IPS-18c (cell line): Measurements from ENCODE around the gene ATG16L2.

Experiments
- H3K4me3 ChIP-seq: 2 replicates; pipeline ENCODE4 v1.7.0; 2013; ENCODE audit warnings: low read depth, mild to moderate bottlenecking, low read length, moderate library complexity; ENCODE audit not compliant: insufficient read depth
- H3K9me3 ChIP-seq: one replicate; pipeline ENCODE4 v1.6.1; 2013; ENCODE audit warnings: mild to moderate bottlenecking, low read length, moderate library complexity; ENCODE audit not compliant: control insufficient read depth, insufficient read depth

The ATG16L2 gene

GRCh38 chr11:72777755-72778278 lies 36.4 kb upstream of the ATG16L2 start:
- H3K4me3 ChIP-seq = no peak overlapping the region

DNA sequence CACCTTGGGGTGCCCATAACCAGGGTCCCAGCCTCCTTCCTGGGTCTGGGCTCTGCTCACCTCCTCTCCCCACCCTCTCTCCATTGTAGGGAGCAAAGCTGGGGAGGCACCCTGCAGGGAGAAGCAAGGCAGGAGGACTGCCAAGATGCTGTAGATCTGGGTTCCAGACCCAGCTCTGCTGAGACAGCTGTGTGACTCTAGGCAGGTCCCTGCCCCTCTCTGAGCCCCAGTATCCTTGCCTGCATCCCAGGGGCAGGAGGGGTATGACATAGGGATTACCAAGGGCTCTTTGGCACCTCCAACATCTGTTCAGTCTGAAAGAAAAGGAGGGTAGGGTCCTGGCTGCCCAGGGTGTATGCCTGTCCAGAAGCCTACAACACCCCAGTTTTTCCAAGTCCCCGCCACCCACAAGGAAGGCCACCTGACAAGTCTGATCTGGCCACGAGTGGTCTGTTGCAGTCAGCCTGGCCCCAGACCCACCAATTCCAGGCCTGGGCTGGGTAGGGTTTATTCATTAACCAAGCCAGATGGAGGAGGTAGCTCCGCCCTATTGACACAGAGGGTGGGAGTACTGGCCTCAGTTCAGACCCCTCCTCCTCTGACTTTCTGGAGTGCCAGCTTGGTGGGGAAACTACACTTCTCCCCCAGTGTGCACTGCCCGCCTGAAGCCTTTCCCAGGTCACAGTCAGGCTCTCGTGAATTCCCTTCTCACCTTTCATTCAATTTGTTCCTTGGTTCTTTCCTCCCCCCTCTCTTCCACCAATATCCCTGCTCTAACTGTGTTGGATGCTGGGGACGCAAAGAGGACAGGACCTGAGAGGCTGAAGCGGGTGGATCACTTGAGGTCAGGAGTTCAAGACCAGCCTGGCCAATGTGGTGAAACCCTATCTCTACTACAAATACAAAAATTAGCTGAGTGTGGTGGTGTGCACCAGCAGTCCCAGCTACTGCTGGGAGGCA lies 35.4 kb upstream of the ATG16L2 start:
- Histone ChIP-seq H3K9me3 (no peaks in the 10 kb centered on the region), H3K4me3 (no peak overlapping the region)

More at GRCh38 chr11:72777755-72778278, 36.4 kb upstream of the ATG16L2 start:
- H3K9me3 ChIP-seq = no peaks in the 10 kb centered on the region

GRCh38 chr11:72779495-72780128 lies 34.6 kb upstream of the ATG16L2 start:
- Histone ChIP-seq H3K9me3 (no peaks in the 10 kb centered on the region), H3K4me3 (no peak overlapping the region)

GRCh38 chr11:72780296-72781062 lies 33.7 kb upstream of the ATG16L2 start:
- Histone ChIP-seq H3K4me3 (peak overlapping the region; percentile 55), H3K9me3 (no peaks in the 10 kb centered on the region)

- H3K4me3 ChIP-seq = peak overlapping the region; percentile 55
- no peaks in the 10 kb centered on the region for H3K9me3 ChIP-seq
Observed at GRCh38 chr11:72781063-72781312, 33.2 kb upstream of the ATG16L2 start.

- Histone ChIP-seq H3K4me3 (peak overlapping the region; percentile 55), H3K9me3 (no peaks in the 10 kb centered on the region)
Observed at GRCh38 chr11:72781313-72782080, 32.7 kb upstream of the ATG16L2 start.

DNA sequence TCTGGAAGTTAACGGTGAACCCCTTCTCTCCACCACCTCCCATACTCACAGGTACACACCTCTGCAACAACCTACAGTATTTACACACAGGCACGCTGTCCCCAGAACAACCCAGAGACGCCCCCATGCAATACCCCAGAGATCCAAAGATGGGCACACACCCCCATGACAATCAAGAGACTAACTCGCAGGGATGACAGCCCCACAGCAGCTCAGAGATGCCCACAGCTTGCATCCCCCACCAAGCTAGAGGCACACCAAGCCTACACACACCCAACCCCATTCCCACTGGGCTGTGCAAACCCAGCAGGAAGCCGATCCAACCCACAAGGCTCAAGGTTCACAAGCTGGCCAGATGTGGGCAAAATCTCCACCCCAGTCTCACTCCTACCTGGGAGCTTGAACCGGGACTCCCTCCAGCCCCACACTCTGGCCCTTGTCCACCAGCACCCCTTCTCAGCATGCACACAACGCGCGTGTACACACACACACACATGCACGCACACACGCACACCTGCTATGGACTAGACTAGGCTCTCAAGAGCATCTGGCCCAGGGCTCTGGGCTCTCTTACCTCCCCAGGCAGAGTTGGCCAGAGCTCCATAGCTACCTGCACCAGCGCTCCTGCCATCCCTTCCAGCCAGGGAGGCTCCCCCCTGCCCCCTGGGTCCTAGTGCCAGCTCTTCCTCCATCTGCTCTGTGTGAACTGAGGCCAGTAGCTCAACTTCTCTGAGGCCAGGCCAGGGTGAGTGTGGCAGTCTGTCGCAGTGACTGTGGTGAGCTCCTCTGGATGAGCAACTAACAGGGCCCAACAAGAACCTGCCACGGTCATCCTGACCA lies 31.9 kb upstream of the ATG16L2 start:
- peak overlapping the region; percentile 39 for H3K4me3 ChIP-seq

GRCh38 chr11:72783144-72783905 lies 30.9 kb upstream of the ATG16L2 start:
- no peak overlapping the region for H3K4me3 ChIP-seq
- H3K9me3 ChIP-seq = no peaks in the 10 kb centered on the region

More for the DNA sequence above, 31.9 kb upstream of the ATG16L2 start:
- no peaks in the 10 kb centered on the region for H3K9me3 ChIP-seq

DNA sequence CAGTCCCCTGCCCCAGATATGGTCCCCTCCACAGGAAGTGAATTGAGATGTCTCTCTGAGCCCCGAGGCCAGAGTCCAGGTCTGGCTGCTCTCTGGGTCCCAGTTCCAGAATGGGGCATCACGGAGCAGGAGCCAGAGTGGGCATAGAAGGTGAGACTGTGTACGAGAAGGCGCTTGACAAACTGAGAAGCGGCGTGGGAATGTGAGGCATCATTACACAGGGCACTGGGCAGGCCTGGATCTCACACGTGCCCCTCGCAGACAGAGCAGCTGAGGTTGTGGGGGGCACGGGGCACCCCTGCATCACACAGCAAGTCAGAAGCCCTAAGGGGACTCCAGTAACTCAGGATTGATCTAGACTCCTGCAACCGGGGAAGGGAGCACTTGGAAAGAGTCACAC lies 29.5 kb upstream of the ATG16L2 start:
- Histone ChIP-seq H3K4me3 (no peak overlapping the region), H3K9me3 (no peaks in the 10 kb centered on the region)

DNA sequence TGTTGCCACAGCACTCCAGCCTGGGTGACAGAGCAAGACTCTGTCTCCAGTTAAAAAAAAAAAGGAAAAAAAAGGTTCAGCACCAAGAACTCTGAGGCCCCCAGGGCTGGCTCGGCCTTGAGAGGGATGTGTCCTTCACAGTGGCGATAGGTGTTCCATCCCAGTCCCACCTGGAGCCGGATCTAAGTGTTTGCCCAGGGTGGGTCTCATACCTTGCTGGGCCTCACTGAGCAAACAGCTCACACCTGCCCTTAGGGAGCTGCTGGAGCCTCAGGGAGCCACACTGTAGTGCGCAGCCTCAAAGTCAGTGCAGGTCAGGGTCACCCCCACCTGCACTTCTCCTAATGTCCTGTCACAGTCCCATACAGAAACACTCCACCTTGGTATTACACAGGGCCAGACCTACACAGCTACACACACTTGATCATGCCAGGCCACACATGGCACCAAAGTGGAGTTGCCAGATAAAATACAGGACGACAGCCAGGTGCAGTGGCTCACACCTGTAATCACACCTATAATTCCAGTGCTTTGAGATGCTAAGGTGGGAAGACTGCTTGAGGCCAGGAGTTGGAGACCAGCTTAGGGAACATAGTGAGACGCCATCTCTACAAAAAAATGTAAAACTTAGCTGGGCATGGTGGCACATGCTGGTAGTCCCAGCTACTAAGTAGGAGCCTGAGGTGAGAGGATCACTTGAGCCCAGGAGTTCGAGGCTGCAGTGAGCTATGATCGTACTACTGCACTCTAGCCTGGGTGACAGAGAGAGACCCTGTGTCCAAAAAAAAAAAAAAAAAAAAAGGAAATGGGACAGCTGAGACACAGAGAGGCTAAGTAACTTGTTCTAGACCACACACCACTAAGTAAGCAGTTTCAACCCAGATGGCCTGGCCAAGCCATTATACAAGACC lies 27.7 kb upstream of the ATG16L2 start:
- H3K4me3 ChIP-seq = no peak overlapping the region
- H3K9me3 ChIP-seq = no peaks in the 10 kb centered on the region

DNA sequence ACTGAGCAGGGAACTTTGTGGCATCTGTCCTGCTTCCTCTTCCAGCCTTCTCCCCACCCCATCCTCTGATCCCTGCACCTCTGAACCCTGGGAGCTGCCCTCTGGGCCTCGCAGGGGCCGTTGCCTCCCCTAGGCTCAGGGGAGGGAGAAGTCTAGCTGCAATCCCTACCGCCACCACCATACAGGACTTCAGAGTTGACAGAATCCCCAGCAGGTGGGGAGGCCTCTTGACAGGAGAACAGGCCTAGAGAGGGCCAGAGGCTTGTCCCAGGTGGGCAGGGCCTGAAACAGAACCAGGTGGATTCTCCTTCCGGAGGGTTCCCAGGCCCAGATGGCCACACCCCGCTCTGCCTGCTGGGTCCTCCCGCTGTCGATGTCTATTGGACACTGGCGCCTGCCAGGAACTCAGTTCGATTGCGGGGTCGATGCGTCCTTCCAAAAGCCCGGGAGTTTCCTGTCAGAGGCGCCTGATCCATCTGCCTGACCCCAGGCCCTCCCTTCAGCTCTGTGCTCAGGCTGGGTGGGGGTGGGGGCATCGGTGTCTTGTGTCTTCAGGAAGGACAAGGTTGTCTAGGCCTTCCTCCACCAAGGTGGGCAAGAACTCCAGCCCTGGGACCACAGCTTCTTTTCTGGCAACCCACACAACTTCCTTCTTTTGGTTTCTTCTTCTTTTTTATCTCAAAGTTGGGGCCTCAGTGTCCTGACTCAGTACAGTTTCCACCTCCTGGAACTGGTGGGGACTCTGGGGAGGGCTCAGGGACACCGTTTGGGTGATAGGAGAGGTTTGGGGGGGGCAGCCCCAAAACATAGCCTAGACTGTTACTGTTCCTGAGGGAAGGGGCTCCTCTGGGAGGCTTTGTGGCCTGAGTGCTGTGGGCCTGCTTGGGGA lies 26.8 kb upstream of the ATG16L2 start:
- Histone ChIP-seq H3K4me3 (no peak overlapping the region), H3K9me3 (no peaks in the 10 kb centered on the region)

GRCh38 chr11:72788241-72788640 lies 26.0 kb upstream of the ATG16L2 start:
- H3K9me3 ChIP-seq = no peaks in the 10 kb centered on the region
- no peak overlapping the region for H3K4me3 ChIP-seq

DNA sequence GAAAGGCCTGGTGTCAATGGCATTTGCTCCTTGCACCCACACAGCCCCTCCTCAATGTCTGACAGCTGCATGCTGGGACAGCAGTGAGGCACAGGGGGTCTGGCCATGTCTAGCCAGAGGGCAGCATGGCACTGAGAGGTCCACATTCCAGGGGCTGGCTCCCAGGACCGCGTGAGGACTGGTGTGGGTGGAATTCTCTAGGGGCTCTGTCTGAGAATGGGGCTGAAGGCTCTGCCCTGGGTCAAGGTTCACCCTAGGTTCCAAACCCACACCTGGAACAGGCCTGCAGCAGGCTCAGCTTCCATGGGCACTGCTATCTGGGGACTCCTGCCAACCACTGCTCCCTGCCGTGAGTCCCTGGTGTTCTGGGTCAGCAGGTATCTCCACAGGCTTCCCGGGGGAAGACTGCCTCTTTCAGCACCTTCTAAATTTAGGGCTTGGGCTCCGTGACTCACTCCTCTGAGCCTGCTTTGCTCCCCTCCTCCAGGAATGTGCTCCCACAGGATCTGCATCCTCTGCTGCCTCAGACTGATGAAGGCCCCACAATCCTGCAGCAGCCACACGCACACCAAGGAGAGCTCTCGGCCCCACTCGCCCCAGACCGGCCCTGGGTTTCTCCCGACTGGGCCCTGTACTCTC lies 24.6 kb upstream of the ATG16L2 start:
- Histone ChIP-seq H3K4me3 (no peak overlapping the region), H3K9me3 (no peaks in the 10 kb centered on the region)
